Forelimb muscle (tissue), 1 donor: ENCODE measurements around the gene PRSS50. TPM values are rescaled to one million over a fixed set of nuclear protein-coding genes. Genes with fewer than 3 reads are reported as not detected.

Experiments
- DNase-seq: peaks from one replicate; pipeline ENCODE4 v3.0.0-alpha.2; 2013; ENCODE audit warnings: low read depth
- polyA plus RNA-seq: library from polyadenylated mRNA; unstranded; fragments of 120-200 nt; gene quantifications from one replicate; pipeline ENCODE4 v1.2.1, GENCODE V29; 2013; ENCODE audit not compliant: insufficient read length

The PRSS50 gene
- polyA plus RNA-seq, 1 donor: 0.19 TPM

- no peak for DNase-seq
Measured at GRCh38 chr3:46670000-46670890, 47.4 kb downstream of the PRSS50 start.

- DNase-seq: no peak
Measured at GRCh38 chr3:46669191-46669999, 48.3 kb downstream of the PRSS50 start.

- no peak for DNase-seq
Measured at GRCh38 chr3:46668591-46668990, 49.1 kb downstream of the PRSS50 start.

- no peak for DNase-seq
Measured at GRCh38 chr3:46668116-46668515, 49.6 kb downstream of the PRSS50 start.

- DNase-seq: no peak
Measured at GRCh38 chr3:46667657-46668056, 50.0 kb downstream of the PRSS50 start.

- DNase-seq: no peak
Measured at GRCh38 chr3:46667061-46667621, 50.5 kb downstream of the PRSS50 start.

GRCh38 chr3:46666453-46666845 lies 51.2 kb downstream of the PRSS50 start:
- DNase-seq: no peak

- no peak for DNase-seq
Measured at GRCh38 chr3:46665763-46666452, 51.8 kb downstream of the PRSS50 start.

GRCh38 chr3:46664971-46665762 lies 52.5 kb downstream of the PRSS50 start:
- DNase-seq: no peak

GRCh38 chr3:46664188-46664970 lies 53.3 kb downstream of the PRSS50 start:
- no peak for DNase-seq

GRCh38 chr3:46663591-46664135 lies 54.0 kb downstream of the PRSS50 start:
- no peak for DNase-seq

- DNase-seq: peak; percentile 53
Measured at GRCh38 chr3:46662771-46663551, 54.7 kb downstream of the PRSS50 start.

Other genes with a start within 250 kb of the PRSS50 start
- 0.14 TPM for gene RTP3, start 219.9 kb downstream of the PRSS50 start, polyA plus RNA-seq
- 5.2 TPM for gene LRRC2, start 151.6 kb downstream of the PRSS50 start, polyA plus RNA-seq
- 0.52 TPM for gene FAM240A, start 105.3 kb downstream of the PRSS50 start, polyA plus RNA-seq
- gene ALS2CL, start 24.2 kb downstream of the PRSS50 start, polyA plus RNA-seq: 9.0 TPM
- 1.2 TPM for gene TMIE, start 16.5 kb downstream of the PRSS50 start, polyA plus RNA-seq
- 312 TPM for gene MYL3, start 145.6 kb upstream of the PRSS50 start, polyA plus RNA-seq
- 10.9 TPM for gene PTH1R, start 159.9 kb upstream of the PRSS50 start, polyA plus RNA-seq